ENCODE data around the gene PYGM.

PYGM gene

DNA sequence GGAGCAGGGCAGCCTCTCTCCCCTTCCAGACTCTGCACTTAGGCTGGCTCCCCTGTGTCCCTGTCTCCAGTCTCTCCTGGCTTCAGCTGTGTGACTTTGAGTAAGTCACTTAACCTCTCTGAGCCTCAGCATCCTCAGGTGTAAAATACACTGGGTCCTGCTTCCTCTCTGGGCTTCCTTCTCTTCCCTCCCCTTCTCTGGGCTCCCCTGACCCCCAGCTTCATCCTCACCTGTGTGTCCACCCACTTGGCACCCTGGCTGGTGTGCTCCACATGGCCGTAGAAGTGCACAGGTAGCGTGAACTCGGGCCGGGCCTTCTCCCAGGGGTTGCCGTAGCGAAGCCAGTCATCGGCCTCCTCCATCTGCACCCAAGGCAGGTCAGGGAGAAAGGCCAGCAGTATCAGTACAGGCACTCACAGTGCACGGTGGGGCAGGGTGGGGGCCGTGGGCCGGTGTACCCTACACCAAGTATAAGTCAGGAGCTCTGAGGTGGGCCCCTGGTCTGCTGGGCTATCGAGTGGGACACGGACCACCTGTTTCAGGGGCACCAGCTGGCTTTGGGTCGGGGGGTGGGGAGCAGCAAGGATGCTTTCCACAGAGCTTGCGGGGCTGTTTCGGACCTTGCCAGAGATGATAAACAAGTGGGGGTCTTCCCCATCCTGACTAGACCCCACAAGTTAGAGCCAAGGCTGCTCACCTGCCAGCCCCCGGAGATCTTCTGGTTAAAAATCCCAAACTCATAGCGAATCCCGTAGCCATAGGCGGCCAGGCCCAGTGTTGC lies 2.0 kb downstream of the PYGM start:
- TF ChIP-seq SIN3A (IDR thresholded peaks at IDR 0.05; ENCODE audit: borderline replicate concordance, insufficient read depth, low read length) (no peak), TAF1 (IDR thresholded peaks at IDR 0.05; ENCODE audit: borderline replicate concordance, insufficient read depth, low read length) (no peak), FOXP2 (optimal IDR thresholded peaks at IDR 0.05; ENCODE audit: borderline replicate concordance, extremely low read depth, extremely low read length, insufficient read depth) (no peak), POLR2AphosphoS5 (IDR thresholded peaks at IDR 0.05; ENCODE audit: low read depth, low read length) (no peak)
- TF ChIP-seq, protein P1, sequence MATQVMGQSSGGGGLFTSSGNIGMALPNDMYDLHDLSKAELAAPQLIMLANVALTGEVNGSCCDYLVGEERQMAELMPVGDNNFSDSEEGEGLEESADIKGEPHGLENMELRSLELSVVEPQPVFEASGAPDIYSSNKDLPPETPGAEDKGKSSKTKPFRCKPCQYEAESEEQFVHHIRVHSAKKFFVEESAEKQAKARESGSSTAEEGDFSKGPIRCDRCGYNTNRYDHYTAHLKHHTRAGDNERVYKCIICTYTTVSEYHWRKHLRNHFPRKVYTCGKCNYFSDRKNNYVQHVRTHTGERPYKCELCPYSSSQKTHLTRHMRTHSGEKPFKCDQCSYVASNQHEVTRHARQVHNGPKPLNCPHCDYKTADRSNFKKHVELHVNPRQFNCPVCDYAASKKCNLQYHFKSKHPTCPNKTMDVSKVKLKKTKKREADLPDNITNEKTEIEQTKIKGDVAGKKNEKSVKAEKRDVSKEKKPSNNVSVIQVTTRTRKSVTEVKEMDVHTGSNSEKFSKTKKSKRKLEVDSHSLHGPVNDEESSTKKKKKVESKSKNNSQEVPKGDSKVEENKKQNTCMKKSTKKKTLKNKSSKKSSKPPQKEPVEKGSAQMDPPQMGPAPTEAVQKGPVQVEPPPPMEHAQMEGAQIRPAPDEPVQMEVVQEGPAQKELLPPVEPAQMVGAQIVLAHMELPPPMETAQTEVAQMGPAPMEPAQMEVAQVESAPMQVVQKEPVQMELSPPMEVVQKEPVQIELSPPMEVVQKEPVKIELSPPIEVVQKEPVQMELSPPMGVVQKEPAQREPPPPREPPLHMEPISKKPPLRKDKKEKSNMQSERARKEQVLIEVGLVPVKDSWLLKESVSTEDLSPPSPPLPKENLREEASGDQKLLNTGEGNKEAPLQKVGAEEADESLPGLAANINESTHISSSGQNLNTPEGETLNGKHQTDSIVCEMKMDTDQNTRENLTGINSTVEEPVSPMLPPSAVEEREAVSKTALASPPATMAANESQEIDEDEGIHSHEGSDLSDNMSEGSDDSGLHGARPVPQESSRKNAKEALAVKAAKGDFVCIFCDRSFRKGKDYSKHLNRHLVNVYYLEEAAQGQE (IDR thresholded peaks at IDR 0.05; ENCODE audit: insufficient read depth in 1 of 2, low read depth in 2 of 2, low read length in 2 of 2) = no peak

DNA sequence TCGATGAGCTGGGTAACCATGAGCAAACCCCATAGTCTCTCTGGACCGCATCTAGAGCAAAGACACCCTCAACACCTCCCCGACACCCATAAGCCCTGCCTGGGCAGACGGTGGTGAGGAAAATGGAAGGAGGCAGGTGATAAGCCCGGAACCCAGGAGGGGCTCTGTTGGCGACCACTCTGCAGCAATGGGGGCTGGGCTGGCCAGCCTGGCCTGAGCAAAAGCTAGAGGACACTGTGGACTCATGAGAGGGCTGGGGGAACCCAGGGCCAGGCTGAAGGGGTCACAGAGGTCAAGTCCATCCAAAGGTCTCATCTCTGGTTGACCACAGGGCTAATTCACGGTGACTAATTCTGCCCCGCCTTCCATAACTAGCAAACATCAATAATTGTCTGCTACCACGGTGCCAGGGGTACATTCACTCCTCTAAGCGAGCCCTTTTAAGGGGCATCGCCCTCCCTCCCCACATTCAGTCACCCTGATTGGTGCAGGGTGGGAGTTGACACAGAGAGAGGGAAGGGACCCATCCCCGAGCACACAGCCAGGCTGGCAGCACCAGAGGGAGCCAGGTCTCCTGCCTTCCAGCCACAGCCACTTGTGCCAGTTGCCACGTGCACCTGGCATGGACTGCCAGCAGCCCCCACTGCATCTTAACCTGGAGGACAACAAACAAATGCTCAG lies 4.0 kb downstream of the PYGM start:
- TF ChIP-seq POLR2AphosphoS5 (IDR thresholded peaks at IDR 0.05; ENCODE audit: low read depth, low read length) (no peak), TAF1 (IDR thresholded peaks at IDR 0.05; ENCODE audit: borderline replicate concordance, insufficient read depth, low read length) (no peak), FOXP2 (optimal IDR thresholded peaks at IDR 0.05; ENCODE audit: borderline replicate concordance, extremely low read depth, extremely low read length, insufficient read depth) (no peak), SIN3A (IDR thresholded peaks at IDR 0.05; ENCODE audit: borderline replicate concordance, insufficient read depth, low read length) (no peak)
- TF ChIP-seq, protein P1 (IDR thresholded peaks at IDR 0.05; ENCODE audit: insufficient read depth in 1 of 2, low read depth in 2 of 2, low read length in 2 of 2) = no peak

DNA sequence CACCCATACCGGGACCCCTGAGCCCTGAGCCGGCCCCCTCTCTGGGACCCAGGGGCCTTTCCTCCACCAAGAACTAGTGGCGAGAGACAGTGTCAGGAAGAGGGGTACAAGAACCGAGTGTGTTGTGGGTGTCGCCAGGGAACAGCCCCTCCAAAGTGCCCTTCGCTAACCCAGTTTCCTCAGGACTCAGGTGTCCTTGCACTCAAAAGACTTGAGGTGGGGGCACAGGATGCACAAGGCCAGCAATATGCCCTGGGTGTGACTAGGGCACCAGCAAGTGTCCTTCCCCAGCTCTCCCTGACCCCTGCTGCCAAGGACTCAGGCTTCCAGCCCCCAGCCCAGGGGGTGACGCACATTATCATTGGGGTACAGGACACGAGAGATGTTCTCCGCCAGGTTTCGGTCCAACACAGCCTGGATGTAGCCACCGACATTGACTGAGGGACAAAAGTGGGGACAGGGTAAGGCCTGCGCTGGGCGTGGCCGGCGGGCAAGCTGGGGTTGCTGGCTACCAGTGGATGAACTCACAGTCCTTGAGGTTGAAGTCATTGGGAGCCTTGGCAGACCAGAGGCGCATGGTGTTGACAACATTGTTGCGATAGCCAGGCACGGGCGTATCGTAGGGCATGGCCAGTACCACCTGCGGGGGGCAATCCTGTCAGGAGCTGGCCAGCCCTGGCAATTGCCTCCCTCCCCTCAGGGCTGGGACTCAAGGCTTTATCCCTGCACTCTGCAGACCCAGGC lies 4.7 kb downstream of the PYGM start:
- no peak for TF ChIP-seq FOXP2 (optimal IDR thresholded peaks at IDR 0.05; ENCODE audit: borderline replicate concordance, extremely low read depth, extremely low read length, insufficient read depth)
- TF ChIP-seq SIN3A (IDR thresholded peaks at IDR 0.05; ENCODE audit: borderline replicate concordance, insufficient read depth, low read length) = no peak
- TF ChIP-seq POLR2AphosphoS5 (IDR thresholded peaks at IDR 0.05; ENCODE audit: low read depth, low read length) = no peak
- TF ChIP-seq TAF1 (IDR thresholded peaks at IDR 0.05; ENCODE audit: borderline replicate concordance, insufficient read depth, low read length) = no peak
- TF ChIP-seq, protein P1 (IDR thresholded peaks at IDR 0.05; ENCODE audit: insufficient read depth in 1 of 2, low read depth in 2 of 2, low read length in 2 of 2) = no peak

DNA sequence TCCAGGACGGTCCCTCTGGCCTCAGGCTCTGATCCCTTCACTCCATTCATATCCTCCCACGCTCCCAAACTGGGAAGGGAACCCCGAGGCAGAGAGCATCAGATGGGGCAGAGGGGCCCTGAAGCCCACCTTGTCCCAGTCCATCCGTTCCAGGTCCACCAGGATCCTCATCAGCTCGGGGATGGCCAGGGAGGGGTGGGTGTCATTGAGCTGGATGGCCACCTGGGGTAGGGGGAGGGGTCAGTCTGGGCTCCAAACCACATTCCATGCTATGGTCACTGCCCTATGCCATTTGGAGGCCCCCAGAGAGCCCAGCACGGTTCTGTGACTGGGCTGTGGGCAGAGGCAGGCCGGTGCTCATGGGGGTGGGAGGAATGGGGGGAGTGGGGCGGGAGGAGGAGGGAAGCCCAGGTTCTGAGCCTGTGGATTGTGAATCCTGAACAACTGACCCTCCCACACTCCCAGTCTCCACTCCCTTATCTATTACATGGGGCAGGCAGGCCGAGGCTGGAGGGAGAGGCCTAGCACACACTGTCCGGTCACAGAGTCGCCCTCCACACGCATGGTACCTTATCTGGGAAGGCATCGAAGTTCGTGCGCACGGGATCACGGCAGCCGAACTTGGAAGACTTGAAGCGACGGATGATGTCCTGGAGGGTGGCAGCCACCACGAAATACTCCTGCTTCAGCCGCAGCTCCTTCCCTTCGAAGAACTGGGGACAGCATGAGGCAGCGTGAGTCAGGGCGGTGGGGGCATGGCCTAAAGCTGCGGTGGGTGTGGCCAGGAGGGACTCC lies 5.5 kb downstream of the PYGM start:
- TF ChIP-seq SIN3A (IDR thresholded peaks at IDR 0.05; ENCODE audit: borderline replicate concordance, insufficient read depth, low read length) (no peak), FOXP2 (optimal IDR thresholded peaks at IDR 0.05; ENCODE audit: borderline replicate concordance, extremely low read depth, extremely low read length, insufficient read depth) (no peak), POLR2AphosphoS5 (IDR thresholded peaks at IDR 0.05; ENCODE audit: low read depth, low read length) (no peak), TAF1 (IDR thresholded peaks at IDR 0.05; ENCODE audit: borderline replicate concordance, insufficient read depth, low read length) (no peak)
- TF ChIP-seq, protein P1 (IDR thresholded peaks at IDR 0.05; ENCODE audit: insufficient read depth in 1 of 2, low read depth in 2 of 2, low read length in 2 of 2) = no peak

All from PFSK-1 (cell line).